HG03520 (cell line): ENCODE measurements around the gene VPS35.
A peak's percentile ranks its signal among the peaks of the same experiment; 100 is the strongest.
"Not testable (repeated sequence)": the region's sequence is repeated elsewhere in the genome, so short reads cannot be mapped to it uniquely, and the experiment has no call there.

Experiments used
- ATAC-seq: cut with Tn5 transposase; IDR thresholded peaks from one replicate; pipeline ENCODE4 v1.9.1; 2021; ENCODE audit warnings: mild to moderate bottlenecking, moderate library complexity; ENCODE audit not compliant: unreplicated experiment

The VPS35 gene

DNA sequence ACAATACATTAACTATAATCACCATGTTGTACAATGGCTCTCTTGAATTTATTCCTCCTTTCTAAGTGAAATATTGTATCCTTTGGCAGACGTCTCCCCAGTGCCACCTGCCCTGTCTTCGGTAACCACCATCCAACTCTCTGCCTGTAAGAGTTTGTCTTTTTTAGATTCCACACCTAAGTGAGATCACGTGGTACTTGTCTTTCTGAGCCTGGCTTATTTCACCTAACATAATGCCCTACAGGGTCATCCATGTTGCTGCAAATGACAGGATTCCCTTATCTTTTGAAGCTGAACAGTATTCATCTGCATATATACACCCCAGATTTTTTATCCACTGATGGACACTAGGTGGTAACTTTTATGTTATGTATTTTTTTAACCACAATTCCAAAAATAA is 24.7 kb upstream of the VPS35 start:
- ATAC-seq, result no peak

- ATAC-seq, result no peak
Observed at GRCh38 chr16:46712911-46713310, 23.9 kb upstream of the VPS35 start.

- no peak for ATAC-seq
Observed at GRCh38 chr16:46711106-46712058, 22.4 kb upstream of the VPS35 start.

- ATAC-seq, result no peak
Observed at GRCh38 chr16:46709469-46710005, 20.6 kb upstream of the VPS35 start.

- ATAC-seq, result no peak
Observed at GRCh38 chr16:46706642-46707041, 17.7 kb upstream of the VPS35 start.

DNA sequence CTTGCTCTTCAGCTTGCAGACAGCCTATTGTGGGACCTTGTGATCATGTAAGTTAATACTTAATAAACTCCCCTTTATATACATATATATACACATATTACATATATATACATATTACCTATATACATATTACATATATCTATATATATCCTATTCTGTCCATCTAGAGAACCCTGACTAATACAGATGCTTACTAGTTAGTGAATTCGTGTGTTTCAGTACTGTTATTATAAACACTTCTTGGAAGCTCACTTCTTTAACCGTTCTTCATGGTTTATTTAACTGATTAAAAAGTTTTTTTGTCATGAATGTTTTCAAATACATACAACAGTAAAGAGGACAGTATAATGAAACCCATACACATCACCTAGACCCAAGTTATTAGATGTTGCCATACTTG is 13.1 kb upstream of the VPS35 start:
- ATAC-seq, result no peak

GRCh38 chr16:46701615-46702014 is 12.6 kb upstream of the VPS35 start:
- ATAC-seq, result no peak

DNA sequence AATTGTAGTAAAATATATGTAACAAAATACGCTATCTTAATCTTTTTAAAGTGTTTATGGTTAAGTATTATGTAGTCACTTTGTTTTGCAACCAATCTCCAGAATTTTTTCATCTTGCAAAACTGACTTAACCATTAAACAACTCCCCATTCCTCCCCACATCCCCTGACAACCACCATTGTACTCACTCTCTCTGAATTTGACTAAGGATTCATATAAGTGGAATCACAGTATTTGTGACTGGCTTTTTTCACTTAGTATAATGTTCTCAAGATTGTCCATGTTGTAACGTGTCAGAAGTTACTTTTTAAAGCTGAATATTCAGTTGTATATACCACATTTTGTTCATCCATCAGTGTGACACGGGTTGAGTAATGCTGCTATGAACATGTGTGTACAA is 11.1 kb upstream of the VPS35 start:
- no peak for ATAC-seq

DNA sequence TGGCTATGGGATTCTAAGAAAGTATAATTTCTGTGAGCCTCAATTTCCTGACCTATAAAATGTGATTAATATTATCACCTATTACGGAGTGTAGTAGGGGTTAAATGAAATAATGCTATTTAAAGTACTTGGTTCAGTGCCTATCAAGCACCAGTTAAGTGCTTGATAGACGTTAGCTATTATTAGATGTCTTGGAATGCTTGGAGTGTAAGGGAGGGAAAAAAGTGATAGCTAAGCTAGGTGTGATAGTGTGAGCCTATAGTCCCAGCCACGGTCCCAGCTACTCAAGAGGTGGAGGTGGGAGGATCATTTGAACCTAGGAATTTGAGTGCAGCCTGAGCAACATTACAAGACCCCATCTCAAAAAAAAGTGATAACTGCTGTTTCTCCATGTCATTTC is 8.0 kb upstream of the VPS35 start:
- ATAC-seq, result no peak

DNA sequence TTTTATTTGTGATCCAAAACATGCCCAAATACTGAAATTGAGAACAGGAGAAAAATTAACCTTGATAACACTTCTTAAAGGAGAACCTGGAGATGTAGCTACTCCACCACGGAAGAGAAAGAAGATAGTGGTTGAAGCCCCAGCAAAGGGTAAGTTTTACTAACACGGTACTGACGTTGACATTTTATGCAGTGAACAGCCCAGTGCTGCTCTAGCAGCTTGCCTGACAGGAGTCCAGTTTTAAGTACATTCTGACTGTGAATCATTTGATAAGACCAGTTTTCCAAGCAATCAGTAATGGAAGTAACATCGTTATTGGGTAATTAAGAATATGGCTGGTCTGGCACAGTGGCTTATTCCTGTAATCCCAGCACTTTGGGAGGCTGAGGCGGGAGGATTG is 7.0 kb upstream of the VPS35 start:
- no peak for ATAC-seq

- ATAC-seq, result no peak
Observed at GRCh38 chr16:46693598-46693997, 4.6 kb upstream of the VPS35 start.

DNA sequence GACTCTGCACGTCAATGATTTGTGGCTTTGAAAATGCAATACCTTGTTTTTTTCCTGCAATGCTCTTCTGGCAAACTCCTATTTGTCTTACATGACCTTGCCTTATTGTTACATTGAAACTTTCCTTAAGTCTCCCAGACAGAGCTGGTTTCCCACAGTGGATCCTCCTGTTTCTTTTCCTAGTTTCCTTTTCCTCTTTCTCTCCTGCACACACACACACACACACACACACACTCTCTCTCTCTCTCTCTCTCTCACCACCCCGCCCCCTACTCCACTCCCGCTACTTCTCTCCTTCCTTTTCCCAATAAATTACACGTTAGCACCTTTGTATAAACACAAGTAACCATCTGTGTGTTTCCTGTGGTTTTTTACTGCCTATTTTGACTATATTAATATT is 2.7 kb upstream of the VPS35 start:
- ATAC-seq, result no peak

DNA sequence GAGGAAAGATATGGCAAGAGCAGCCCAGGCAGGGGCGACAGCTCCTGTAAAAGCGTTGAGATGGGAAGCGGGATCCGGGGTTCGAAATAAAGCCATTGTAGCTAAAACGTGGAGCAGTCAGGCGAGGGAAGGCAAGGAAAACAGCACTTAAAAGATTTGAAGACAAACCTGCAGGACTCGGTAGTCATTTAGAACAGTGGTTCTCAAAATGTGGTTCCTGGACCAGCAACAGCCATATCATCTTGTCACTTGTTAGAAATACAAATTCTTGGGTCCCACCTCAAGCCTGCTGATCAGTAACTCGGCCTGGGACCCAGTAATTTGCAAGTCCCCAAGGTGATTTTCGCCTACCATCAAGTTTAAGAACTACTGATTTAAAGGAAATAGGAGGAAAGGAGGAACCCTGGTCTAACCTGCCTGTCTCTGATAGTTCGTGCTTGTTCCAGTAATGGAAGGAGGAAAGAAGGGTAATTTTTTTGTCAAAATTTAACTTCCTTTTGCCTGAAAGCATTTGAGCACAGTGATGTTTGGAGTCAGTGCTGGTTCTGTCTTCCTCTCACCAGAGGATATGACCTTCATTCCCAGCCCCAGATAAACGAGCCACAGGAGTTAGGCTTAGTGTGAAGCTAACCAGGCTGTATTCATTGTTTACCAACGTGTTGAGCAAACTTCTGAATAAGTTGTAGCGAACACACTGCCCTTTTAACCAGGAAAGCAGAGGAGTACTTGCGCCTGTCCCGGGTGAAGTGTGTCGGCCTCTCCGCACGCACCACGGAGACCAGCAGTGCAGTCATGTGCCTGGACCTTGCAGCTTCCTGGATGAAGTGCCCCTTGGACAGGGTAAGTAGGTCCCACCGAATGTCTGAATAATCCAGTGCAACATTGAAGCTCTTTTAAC is 1.6 kb upstream of the VPS35 start:
- ATAC-seq, result no peak

- ATAC-seq, result peak; percentile 72
Observed at GRCh38 chr16:46689365-46690280, 645 bp upstream of the VPS35 start, which contains the start of gene ORC6. Gene ORC6 (plus strand): TSS chr16:46689659. CDS start chr16:46689706, 47 bp downstream.

GRCh38 chr16:46688101-46688653 is 801 bp downstream of the VPS35 start:
- no peak for ATAC-seq

DNA sequence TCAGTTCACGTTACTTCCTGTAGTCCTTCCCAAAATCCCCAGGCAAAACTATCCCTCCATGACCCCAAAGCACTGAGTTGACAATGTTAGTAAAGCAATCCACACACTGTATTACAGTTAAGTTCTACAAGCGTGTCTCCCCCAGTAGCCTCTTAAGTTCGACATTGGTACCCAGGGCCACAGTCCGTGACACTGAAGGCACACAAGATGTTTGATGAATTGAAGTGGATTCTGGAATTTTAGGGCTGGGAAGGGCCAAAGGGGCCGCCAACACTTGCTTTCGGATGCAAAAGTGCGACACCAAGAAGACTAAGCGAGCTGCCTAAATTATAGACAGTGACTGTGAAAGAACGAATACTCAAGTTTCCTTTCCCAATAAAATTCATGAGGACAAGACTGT is 1.5 kb downstream of the VPS35 start:
- no peak for ATAC-seq

GRCh38 chr16:46686815-46687473 is 2.0 kb downstream of the VPS35 start:
- no peak for ATAC-seq

DNA sequence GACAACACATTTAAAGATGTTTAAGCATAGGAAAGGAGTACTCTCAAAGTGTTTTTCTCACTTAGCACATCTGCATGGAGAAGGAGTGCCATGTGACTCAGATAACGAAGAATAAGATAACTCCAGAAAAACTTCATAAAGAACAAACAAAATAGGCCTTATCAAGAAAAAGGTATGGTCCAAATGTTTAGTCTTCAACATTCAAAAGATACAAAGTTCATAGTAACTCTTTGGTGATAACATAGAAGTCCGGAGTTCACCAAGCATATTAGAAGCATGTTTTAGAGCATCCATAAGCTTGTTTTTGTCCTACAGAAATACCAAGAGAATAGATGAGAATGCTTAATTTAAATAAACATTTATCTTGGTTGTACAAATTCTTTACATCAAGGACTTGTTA is 7.1 kb downstream of the VPS35 start:
- not testable (repeated sequence) for ATAC-seq

DNA sequence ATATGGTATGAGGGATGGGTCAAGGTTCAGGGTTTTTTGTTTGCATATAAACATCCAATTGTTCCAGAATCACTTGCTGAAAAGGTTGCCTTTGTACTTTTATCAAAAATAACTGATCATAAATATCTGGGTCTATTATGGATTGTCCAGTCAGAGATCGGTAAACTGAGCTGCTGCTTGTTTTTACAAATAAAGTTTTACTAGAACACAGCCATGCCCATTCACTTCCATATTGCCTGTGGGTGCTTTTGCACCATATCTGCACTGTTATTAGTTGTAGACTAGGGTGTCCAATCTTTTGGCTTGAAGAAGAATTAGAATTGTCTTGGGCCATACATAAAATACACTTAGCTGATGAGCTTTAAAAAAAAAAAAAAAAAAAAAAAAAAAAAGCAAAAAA is 11.0 kb downstream of the VPS35 start:
- ATAC-seq, result not testable (repeated sequence)
